NB4 (cell line): Measurements from ENCODE around the gene DIP2C.

Source experiments
- POLR2A ChIP-seq: IDR thresholded peaks from 2 replicates; pipeline ENCODE4 v1.6.1; 2011; ENCODE audit warnings: mild to moderate bottlenecking; ENCODE audit not compliant: insufficient read length; ENCODE audit errors: extremely low read depth
- TF ChIP-seq, protein P1 (sequence below): IDR thresholded peaks from one replicate; pipeline ENCODE4 v1.5.1; 2012; ENCODE audit warnings: low read depth, low read length

DNA sequence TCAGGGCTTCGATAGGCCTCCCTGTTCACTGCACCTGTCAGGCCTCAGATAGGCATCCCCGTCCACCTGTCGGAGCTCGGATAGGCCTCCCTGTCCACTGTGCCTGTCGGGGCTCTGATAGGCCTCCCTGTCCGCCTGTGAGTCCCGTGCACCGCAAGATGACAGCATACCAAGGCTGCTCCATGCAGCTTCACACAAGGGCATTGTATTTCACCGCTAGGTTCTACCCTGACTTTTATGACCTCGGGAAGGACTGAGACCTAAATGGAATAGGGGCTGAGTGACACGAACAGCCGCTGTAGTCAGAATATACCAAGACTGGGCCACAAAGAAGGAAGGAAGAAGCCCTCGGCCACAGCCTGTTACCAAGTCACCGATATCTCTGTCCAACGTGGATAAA is 271.2 kb downstream of the DIP2C start:
- TF ChIP-seq POLR2A, result no peak
- TF ChIP-seq, protein P1, sequence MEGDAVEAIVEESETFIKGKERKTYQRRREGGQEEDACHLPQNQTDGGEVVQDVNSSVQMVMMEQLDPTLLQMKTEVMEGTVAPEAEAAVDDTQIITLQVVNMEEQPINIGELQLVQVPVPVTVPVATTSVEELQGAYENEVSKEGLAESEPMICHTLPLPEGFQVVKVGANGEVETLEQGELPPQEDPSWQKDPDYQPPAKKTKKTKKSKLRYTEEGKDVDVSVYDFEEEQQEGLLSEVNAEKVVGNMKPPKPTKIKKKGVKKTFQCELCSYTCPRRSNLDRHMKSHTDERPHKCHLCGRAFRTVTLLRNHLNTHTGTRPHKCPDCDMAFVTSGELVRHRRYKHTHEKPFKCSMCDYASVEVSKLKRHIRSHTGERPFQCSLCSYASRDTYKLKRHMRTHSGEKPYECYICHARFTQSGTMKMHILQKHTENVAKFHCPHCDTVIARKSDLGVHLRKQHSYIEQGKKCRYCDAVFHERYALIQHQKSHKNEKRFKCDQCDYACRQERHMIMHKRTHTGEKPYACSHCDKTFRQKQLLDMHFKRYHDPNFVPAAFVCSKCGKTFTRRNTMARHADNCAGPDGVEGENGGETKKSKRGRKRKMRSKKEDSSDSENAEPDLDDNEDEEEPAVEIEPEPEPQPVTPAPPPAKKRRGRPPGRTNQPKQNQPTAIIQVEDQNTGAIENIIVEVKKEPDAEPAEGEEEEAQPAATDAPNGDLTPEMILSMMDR, result no peak
